ENCODE results near the gene CFB. TPM values are rescaled to one million over a fixed set of nuclear protein-coding genes. Genes with fewer than 3 reads are reported as not detected.

The CFB gene
- total and polyA plus RNA-seq, 2 of the 4 experiments (the other 2 are of a cell fraction) = 1.8 to 6.1 TPM

DNA sequence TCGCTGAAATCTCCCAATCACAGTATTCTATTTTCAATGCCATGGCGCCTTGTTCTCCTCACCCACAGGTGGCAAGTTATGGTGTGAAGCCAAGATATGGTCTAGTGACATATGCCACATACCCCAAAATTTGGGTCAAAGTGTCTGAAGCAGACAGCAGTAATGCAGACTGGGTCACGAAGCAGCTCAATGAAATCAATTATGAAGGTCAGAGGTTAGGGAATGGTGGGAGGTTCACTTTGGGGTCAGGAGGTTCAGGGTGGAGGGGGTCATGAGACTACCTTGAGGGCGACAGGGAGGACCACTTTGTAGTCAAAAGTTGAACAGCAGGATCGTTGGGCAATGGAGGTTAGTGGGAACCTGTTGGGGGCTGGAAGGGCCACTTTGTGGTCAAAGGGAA lies 2.4 kb downstream of the CFB start:
- dilution Hi-C loops (cut with HindIII; ENCODE audit: low sequenced_read_pairs, unreplicated experiment) (no loop called here), intact Hi-C loops (cut with micrococcal nuclease) (no loop called here), in situ Hi-C loops (cut with MboI; ENCODE audit: low sequenced_read_pairs) (loop anchor here (5.0 to 10.0 kb wide), 2 partner anchors 36 to 264 kb away; partner anchors contain the start of gene LY6G5C)
- H3K4ac ChIP-seq (ENCODE audit: low read depth, low read length) = no peak overlapping the region
- H3K4me3 ChIP-seq (ENCODE audit: insufficient read depth, low read depth, low read length) = no peak overlapping the region
- H3K4me1 ChIP-seq (ENCODE audit: control insufficient read depth, insufficient read depth, low read length) = peaks cover 22% of the 10 kb centered on the region
- no peak overlapping the region for H3K23ac ChIP-seq (ENCODE audit: low read depth, low read length)
- BruUV-seq (replicated peaks) = no TSS peak
- H3K27me3 ChIP-seq (ENCODE audit: control insufficient read depth, insufficient read depth, low read length) = no peaks in the 10 kb centered on the region
- no peak for DNase-seq
- no peak overlapping the region for H2AK9ac ChIP-seq (replicated peaks; ENCODE audit: low read depth, low read length, poor library complexity)
- H4K5ac ChIP-seq (ENCODE audit: low read depth, low read length) = no peak overlapping the region
- H3K27ac ChIP-seq (ENCODE audit: insufficient read depth, low read length) = no peak overlapping the region
- no peaks in the 10 kb centered on the region for H3K79me1 ChIP-seq (ENCODE audit: low read depth in 1 of 2, low read length in 2 of 2)
- no peak overlapping the region for H4K91ac ChIP-seq (ENCODE audit: insufficient read depth, low read depth, low read length)
- TF ChIP-seq SMC3 (IDR thresholded peaks at IDR 0.05; ENCODE audit: low read depth, low read length) (no peak), POLR2A (IDR thresholded peaks at IDR 0.05; ENCODE audit: low read depth, low read length) (no peak), FOS (IDR thresholded peaks at IDR 0.05; ENCODE audit: low read depth, low read length) (no peak), CHD1 (IDR thresholded peaks at IDR 0.05; ENCODE audit: low read depth, low read length) (no peak), RFX5 (IDR thresholded peaks at IDR 0.05; ENCODE audit: low read depth, low read length) (no peak), RAD21 (IDR thresholded peaks at IDR 0.05; ENCODE audit: low read length) (no peak), USF2 (IDR thresholded peaks at IDR 0.05; ENCODE audit: low read depth, low read length) (no peak), MAZ (IDR thresholded peaks at IDR 0.05; ENCODE audit: borderline replicate concordance, low read depth, low read length) (no peak)
- peak overlapping the region; percentile 66 for H2AK5ac ChIP-seq (ENCODE audit: low read depth, low read length)
- H4K20me1 ChIP-seq (ENCODE audit: insufficient read depth, low read length) = 0 out of 2 replicates have a peak, but pooled peaks cover 5% of the 10 kb centered on the region
- H3K14ac ChIP-seq (replicated peaks; ENCODE audit: low read depth, low read length) = no peak overlapping the region
- no peak overlapping the region for H4K8ac ChIP-seq (ENCODE audit: low read depth in 2 of 2, low read length in 2 of 2)
- no peak overlapping the region for H3K9ac ChIP-seq (ENCODE audit: low read depth, low read length)
- H2AFZ ChIP-seq (replicated peaks; ENCODE audit: low read length, poor library complexity) = no peak overlapping the region
- peaks cover 20% of the 10 kb centered on the region for H3K36me3 ChIP-seq (ENCODE audit: control insufficient read depth, insufficient read depth, low read length)
- no peak overlapping the region for H2BK15ac ChIP-seq (ENCODE audit: low read depth, low read length)
- no peak overlapping the region for H3K18ac ChIP-seq (ENCODE audit: low read depth, low read length)
- ChIA-PET POLR2A (ENCODE audit: unreplicated experiment) (no interaction called here), CTCF (no interaction called here)
- no peak overlapping the region for H2BK5ac ChIP-seq (ENCODE audit: low read depth, low read length, poor library complexity, severe bottlenecking)
- no peak overlapping the region for H3K56ac ChIP-seq (ENCODE audit: extremely low read depth, insufficient read depth, low read length)
- ATAC-seq (ENCODE audit: low read depth) = no peak
- no peak overlapping the region for H2BK120ac ChIP-seq (ENCODE audit: low read depth, low read length)
- peaks cover 12% of the 10 kb centered on the region for H3K9me1 ChIP-seq (ENCODE audit: insufficient read depth, low read length)
- WGBS, 2 experiments (ENCODE audit: extremely low coverage in 2 of 2, insufficient read length in 1 of 2) = no CpG with 5 or more reads among the region's 5 CpGs
- no peak overlapping the region for H3K4me2 ChIP-seq (ENCODE audit: low read depth, low read length)
- no peak overlapping the region for H2BK20ac ChIP-seq (ENCODE audit: low read depth, low read length)
- H3K9me3 ChIP-seq (ENCODE audit: control insufficient read depth, insufficient read depth, low read length) = no peaks in the 10 kb centered on the region

Data from IMR-90 (cell line).